Right lobe of liver (tissue), 6 donors: ENCODE measurements around the gene EDC4. TPM values are rescaled to one million over a fixed set of nuclear protein-coding genes. Genes with fewer than 3 reads are reported as not detected.
"Not testable (repeated sequence)": the region's sequence is repeated elsewhere in the genome, so short reads cannot be mapped to it uniquely, and the experiment has no call there.

Experiments
- ATAC-seq, 4 donors: fragments of 200-7000 bp; cut with Tn5 transposase; one replicate each; pipeline ENCODE4 v1.9.1; 2020; ENCODE audit warnings: mild to moderate bottlenecking in 4 of 4, moderate library complexity in 4 of 4
- DNase-seq, 3 donors: peaks; one replicate each; pipeline ENCODE4 v3.0.0-alpha.2; 2020
- H3K27ac ChIP-seq, 3 donors: fragments of 200-600 bp; one replicate each; pipeline ENCODE4 v1.8.0; 2022
- H3K27me3 ChIP-seq, 2 donors: fragments of 200-600 bp; one replicate each; pipeline ENCODE4 v1.8.0; 2022
- H3K36me3 ChIP-seq, 4 donors: fragments of 200-600 bp; sonication (generic) in 1 of 4; one replicate each; pipeline versions ENCODE4 v1.5.1 to v1.8.0; 2017 to 2022; ENCODE audit warnings: control low read depth in 1 of 4
- H3K4me1 ChIP-seq, 4 donors: fragments of 200-600 bp; sonication (generic) in 1 of 4; one replicate each; pipeline versions ENCODE4 v1.5.1 to v1.8.0; 2017 to 2022; ENCODE audit warnings: control low read depth in 1 of 4
- H3K4me3 ChIP-seq, 3 donors: fragments of 200-600 bp; one replicate each; pipeline ENCODE4 v1.8.0; 2022
- H3K9me3 ChIP-seq, 4 donors: fragments of 200-600 bp; sonication (generic) in 1 of 4; one replicate each; pipeline versions ENCODE4 v1.5.1 to v1.8.0; 2017 to 2022; ENCODE audit warnings: control low read depth in 1 of 4
- POLR2A ChIP-seq: fragments of 450-650 bp; IDR thresholded peaks from one replicate; pipeline ENCODE4 v1.6.1; 2017; ENCODE audit warnings: antibody characterized with exemption, mild to moderate bottlenecking
- WGBS: methylation state at CpG from one replicate; pipeline ENCODE4 v1.1.6; 2018; ENCODE audit warnings: low coverage, low lambda C conversion rate; ENCODE audit not compliant: insufficient coverage; ENCODE audit errors: missing lambda C conversion rate; 5-methylcytosine and 5-hydroxymethylcytosine counted together
- intact Hi-C, 2 donors: fragments of 100-400 bp; cut with DNase I; formaldehyde crosslinking; loops; one replicate each; pipeline versions ENCODE4 v1.11.2 to v1.14.1; 2022
- total RNA-seq, 6 experiments: library from RNA; depleted of rRNA in 2 of 6; stranded (reverse); fragments of >200 nt in 2 of 6; fragmentation: NEBNext Ultra II Directional in 3 of 6; extraction: Animal tissue kit (Norgen Biotek cat#: 25700) in 3 of 6; gene quantifications; one replicate each; pipeline versions ENCODE4 v1.1.0 to v1.2.4, GENCODE V29; 2016 to 2023
- TF ChIP-seq, protein P1 (sequence below), 4 donors: fragments of 200-600 bp in 3 of 4; fragments of 450-650 bp in 1 of 4; IDR thresholded peaks; one replicate each; pipeline versions ENCODE4 v1.5.1 to v1.8.0; 2016 to 2022; ENCODE audit warnings: antibody characterized with exemption in 4 of 4, mild to moderate bottlenecking in 2 of 4
- donor health status: DM: no; HTN: yes; CAD: no.
- donor health status: DM: no; HTN: no; CAD: no.
- donor health status: DM: no; HTN: no; CAD: no.
- donor health status: DM: no; HTN: yes; CAD: no.
- donor health status: DM: no; HTN: yes; CAD: no.

The EDC4 gene
- total RNA-seq, 6 experiments from 2014 or later: 16.2 to 25.4 (median 19.5) TPM

DNA sequence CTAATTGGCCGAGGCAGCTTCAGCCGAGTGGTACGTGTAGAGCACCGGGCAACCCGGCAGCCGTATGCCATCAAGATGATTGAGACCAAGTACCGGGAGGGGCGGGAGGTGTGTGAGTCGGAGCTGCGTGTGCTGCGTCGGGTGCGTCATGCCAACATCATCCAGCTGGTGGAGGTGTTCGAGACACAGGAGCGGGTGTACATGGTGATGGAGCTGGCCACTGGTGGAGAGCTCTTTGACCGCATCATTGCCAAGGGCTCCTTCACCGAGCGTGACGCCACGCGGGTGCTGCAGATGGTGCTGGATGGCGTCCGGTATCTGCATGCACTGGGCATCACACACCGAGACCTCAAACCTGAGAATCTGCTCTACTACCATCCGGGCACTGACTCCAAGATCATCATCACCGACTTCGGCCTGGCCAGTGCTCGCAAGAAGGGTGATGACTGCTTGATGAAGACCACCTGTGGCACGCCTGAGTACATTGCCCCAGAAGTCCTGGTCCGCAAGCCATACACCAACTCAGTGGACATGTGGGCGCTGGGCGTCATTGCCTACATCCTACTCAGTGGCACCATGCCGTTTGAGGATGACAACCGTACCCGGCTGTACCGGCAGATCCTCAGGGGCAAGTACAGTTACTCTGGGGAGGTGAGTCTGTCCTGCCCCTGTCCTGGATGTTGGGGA, 36.3 kb downstream of the EDC4 start:
- intact Hi-C loops: no loop called here
- TF ChIP-seq, protein P1, sequence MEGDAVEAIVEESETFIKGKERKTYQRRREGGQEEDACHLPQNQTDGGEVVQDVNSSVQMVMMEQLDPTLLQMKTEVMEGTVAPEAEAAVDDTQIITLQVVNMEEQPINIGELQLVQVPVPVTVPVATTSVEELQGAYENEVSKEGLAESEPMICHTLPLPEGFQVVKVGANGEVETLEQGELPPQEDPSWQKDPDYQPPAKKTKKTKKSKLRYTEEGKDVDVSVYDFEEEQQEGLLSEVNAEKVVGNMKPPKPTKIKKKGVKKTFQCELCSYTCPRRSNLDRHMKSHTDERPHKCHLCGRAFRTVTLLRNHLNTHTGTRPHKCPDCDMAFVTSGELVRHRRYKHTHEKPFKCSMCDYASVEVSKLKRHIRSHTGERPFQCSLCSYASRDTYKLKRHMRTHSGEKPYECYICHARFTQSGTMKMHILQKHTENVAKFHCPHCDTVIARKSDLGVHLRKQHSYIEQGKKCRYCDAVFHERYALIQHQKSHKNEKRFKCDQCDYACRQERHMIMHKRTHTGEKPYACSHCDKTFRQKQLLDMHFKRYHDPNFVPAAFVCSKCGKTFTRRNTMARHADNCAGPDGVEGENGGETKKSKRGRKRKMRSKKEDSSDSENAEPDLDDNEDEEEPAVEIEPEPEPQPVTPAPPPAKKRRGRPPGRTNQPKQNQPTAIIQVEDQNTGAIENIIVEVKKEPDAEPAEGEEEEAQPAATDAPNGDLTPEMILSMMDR (IDR thresholded peaks at IDR 0.05): no peak
- no peak for TF ChIP-seq POLR2A
- H3K4me3 ChIP-seq: no peak overlapping the region
- DNase-seq (no peak), ATAC-seq (no peak)
- H3K9me3 ChIP-seq: no peaks in the 10 kb centered on the region
- H3K27me3 ChIP-seq: no peaks in the 10 kb centered on the region
- peaks cover 0 to 21% (median 7%) of the 10 kb centered on the region in 4 donors for H3K36me3 ChIP-seq
- peaks cover 0 to 28% (median 14%) of the 10 kb centered on the region in 4 donors for H3K4me1 ChIP-seq
- H3K27ac ChIP-seq: no peak overlapping the region
- WGBS: 100% methylated on average over 1 of the region's 36 CpGs

DNA sequence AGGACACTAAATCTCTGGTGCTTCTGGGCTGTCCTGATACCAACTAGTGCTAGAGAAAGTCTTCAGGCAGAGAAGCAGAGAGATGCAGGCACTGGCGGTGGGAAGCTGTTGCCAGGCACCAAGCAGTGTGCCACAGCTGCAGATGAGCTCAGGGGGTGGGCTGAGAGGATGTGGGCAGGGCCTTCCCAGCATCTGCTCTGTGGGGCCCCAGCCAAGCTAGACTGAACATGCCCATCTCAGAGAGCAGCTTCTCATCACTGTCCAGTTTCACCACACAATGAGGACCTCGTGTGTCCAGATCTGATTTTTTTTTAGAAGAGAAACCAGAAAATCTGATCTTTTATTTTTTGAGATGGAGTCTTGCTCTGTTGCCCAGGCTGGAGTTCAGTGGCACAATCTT, 37.3 kb downstream of the EDC4 start:
- intact Hi-C loops: no loop called here
- peaks cover 0 to 21% (median 7%) of the 10 kb centered on the region in 4 donors for H3K36me3 ChIP-seq
- no peak for ATAC-seq
- no peak for TF ChIP-seq POLR2A
- TF ChIP-seq, protein P1 (IDR thresholded peaks at IDR 0.05): no peak
- no peaks in the 10 kb centered on the region for H3K27me3 ChIP-seq
- no peak overlapping the region for H3K4me3 ChIP-seq
- WGBS: no CpG with 5 or more reads among the region's 2 CpGs
- peaks cover 0 to 37% (median 18%) of the 10 kb centered on the region in 4 donors for H3K4me1 ChIP-seq
- DNase-seq: no peak
- no peak overlapping the region for H3K27ac ChIP-seq
- no peaks in the 10 kb centered on the region for H3K9me3 ChIP-seq

DNA sequence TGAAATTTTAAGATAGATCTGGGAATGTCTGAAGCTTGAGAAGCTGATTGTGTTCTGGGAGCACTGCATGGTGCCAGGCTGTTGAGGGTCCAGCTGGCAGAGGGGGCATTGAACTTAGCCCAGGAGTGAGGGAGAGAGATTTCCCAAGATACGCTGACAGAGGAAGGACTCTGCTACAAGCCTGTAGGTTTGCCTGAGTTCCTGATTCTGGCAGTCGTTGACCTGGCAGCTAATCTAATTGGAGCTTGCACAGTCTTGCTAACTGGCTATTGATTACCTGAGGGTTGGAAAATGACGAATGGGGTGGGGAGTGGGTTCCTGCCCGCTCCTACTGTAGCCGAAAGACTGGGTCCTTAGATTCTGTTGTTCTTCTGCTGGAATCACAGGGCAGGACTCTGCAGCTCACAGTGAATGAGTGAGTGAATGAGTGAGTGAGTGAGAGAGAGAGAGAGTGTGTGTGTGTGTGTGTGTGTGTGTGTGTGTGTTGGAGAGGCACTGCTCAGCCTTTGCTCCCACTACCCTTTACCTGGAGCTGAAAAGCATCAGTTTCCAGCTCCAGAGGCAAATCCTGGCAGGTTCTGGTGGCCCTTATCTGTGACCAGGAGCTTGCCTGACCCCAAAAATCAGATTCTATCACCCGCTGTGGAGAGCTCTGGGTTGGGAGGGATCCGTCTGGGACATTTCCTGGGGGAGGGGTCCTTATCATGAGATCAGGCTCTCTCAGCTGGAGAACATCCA, 42.1 kb downstream of the EDC4 start:
- no peaks in the 10 kb centered on the region for H3K9me3 ChIP-seq
- ATAC-seq (peak; percentile 48 to 70 (median 67)), DNase-seq (peak in 1 of 3 donors; percentile 77)
- TF ChIP-seq POLR2A: no peak
- TF ChIP-seq, protein P1 (IDR thresholded peaks at IDR 0.05): no peak
- intact Hi-C loops: no loop called here
- 19% methylated on average over 6 of the region's 7 CpGs for WGBS
- H3K4me1 ChIP-seq: peaks cover 0 to 27% (median 13%) of the 10 kb centered on the region in 4 donors
- peaks cover 0 to 10% (median 0%) of the 10 kb centered on the region in 4 donors for H3K36me3 ChIP-seq
- no peaks in the 10 kb centered on the region for H3K27me3 ChIP-seq
- H3K4me3 ChIP-seq: no peak overlapping the region
- H3K27ac ChIP-seq: peak overlapping the region in 2 of 3 donors; percentile 26 to 68

DNA sequence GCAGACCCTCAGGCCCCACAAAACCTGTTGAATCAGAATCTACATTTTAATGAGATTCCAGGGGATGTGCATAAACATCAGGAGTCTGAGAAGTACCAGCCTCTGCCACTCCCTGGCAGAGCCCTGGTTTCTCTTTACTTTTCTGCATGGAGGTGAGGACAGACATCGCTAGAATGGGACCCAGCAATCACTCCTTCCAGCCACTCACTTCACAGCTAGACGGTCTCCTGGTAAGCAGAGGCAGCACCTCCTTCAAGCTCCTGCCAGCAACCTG, 42.6 kb downstream of the EDC4 start:
- ATAC-seq: peak in 1 of 4 donors; percentile 3
- H3K36me3 ChIP-seq, intact Hi-C loops, H3K27me3 ChIP-seq, H3K4me3 ChIP-seq, DNase-seq, H3K9me3 ChIP-seq: not testable (repeated sequence)
- Histone ChIP-seq H3K27ac (peak overlapping the region in 2 of 3 donors; percentile 26 to 68), H3K4me1 (peaks cover 0 to 27% (median 13%) of the 10 kb centered on the region in 4 donors)
- no CpG with 5 or more reads among the region's 2 CpGs for WGBS
